ENCODE data around the gene RNASEH2C. TPM values are rescaled to one million over a fixed set of nuclear protein-coding genes. Genes with fewer than 3 reads are reported as not detected.

RNASEH2C gene
- total RNA-seq, 1 donor from 2014 or later = 42.5 TPM

DNA sequence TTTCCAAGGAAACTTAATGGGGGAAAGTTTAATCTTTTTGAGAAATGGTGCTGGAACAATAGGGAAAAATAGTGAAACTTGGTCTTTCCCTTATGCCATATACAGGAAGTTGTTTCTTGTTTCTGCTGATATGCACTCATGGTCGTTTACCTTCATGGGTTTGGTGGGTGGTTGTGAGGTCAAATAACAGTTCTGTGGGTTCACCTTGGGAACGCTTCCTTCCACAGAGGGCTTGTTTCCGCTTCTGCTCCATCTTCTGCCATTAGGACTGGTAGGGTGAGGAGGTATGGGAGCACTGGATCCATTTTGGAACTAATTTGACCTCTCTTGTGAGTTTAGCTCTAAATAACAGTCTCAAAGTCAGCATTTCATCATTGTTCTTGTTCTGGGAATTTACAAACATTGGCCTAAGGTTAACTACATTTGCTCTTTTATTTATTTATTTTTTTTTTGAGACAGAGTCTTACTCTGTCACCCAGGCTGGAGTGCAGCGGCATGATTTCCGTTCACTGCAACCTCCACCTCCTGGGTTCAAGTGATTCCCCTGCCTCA lies 40.3 kb downstream of the RNASEH2C start:
- Histone ChIP-seq H3K36me3 (no peaks in the 10 kb centered on the region), H3K4me1 (no peaks in the 10 kb centered on the region), H3K27ac (no peak overlapping the region), H3K4me3 (no peak overlapping the region), H3K27me3 (no peaks in the 10 kb centered on the region), H3K9me3 (no peaks in the 10 kb centered on the region)
- intact Hi-C loops (cut with DNase I) = no loop called here
- no peak for ATAC-seq
- TF ChIP-seq, protein P1, sequence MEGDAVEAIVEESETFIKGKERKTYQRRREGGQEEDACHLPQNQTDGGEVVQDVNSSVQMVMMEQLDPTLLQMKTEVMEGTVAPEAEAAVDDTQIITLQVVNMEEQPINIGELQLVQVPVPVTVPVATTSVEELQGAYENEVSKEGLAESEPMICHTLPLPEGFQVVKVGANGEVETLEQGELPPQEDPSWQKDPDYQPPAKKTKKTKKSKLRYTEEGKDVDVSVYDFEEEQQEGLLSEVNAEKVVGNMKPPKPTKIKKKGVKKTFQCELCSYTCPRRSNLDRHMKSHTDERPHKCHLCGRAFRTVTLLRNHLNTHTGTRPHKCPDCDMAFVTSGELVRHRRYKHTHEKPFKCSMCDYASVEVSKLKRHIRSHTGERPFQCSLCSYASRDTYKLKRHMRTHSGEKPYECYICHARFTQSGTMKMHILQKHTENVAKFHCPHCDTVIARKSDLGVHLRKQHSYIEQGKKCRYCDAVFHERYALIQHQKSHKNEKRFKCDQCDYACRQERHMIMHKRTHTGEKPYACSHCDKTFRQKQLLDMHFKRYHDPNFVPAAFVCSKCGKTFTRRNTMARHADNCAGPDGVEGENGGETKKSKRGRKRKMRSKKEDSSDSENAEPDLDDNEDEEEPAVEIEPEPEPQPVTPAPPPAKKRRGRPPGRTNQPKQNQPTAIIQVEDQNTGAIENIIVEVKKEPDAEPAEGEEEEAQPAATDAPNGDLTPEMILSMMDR (IDR thresholded peaks at IDR 0.05) = no peak
- no peak for DNase-seq

- ATAC-seq (no peak), DNase-seq (no peak)
- Histone ChIP-seq H3K9me3 (no peaks in the 10 kb centered on the region), H3K4me1 (no peaks in the 10 kb centered on the region), H3K27ac (no peak overlapping the region), H3K27me3 (no peaks in the 10 kb centered on the region), H3K4me3 (no peak overlapping the region), H3K36me3 (no peaks in the 10 kb centered on the region)
- TF ChIP-seq, protein P1 (IDR thresholded peaks at IDR 0.05) = no peak
- intact Hi-C loops (cut with DNase I) = no loop called here
These were observed 47.6 kb downstream of the RNASEH2C start for GRCh38 chr11:65672982-65673381.

GRCh38 chr11:65672180-65672860 lies 48.3 kb downstream of the RNASEH2C start:
- intact Hi-C loops (cut with DNase I) = no loop called here
- ATAC-seq (no peak), DNase-seq (no peak)
- no peak overlapping the region for H3K27ac ChIP-seq
- H3K4me3 ChIP-seq = no peak overlapping the region
- H3K9me3 ChIP-seq = no peaks in the 10 kb centered on the region
- no peaks in the 10 kb centered on the region for H3K4me1 ChIP-seq
- TF ChIP-seq, protein P1 (IDR thresholded peaks at IDR 0.05) = no peak
- no peaks in the 10 kb centered on the region for H3K36me3 ChIP-seq
- no peaks in the 10 kb centered on the region for H3K27me3 ChIP-seq

Other genes with a start within 250 kb of the RNASEH2C start
- gene MALAT1, start 221.8 kb downstream of the RNASEH2C start, total RNA-seq = 11,917 TPM
- gene SCYL1, start 195.7 kb downstream of the RNASEH2C start, total RNA-seq = 74.4 TPM
- gene LTBP3, start 162.4 kb downstream of the RNASEH2C start, total RNA-seq = 128 TPM
- 24.0 TPM for gene ZNRD2, start 150.3 kb downstream of the RNASEH2C start, total RNA-seq
- 44.1 TPM for gene FAM89B, start 148.3 kb downstream of the RNASEH2C start, total RNA-seq
- 88.3 TPM for gene EHBP1L1, start 144.7 kb downstream of the RNASEH2C start, total RNA-seq
- gene KCNK7, start 125.0 kb downstream of the RNASEH2C start, total RNA-seq = 1.3 TPM
- gene MAP3K11, start 106.6 kb downstream of the RNASEH2C start, total RNA-seq = 106 TPM
- 34.0 TPM for gene PCNX3, start 105.0 kb downstream of the RNASEH2C start, total RNA-seq
- gene SIPA1, start 82.7 kb downstream of the RNASEH2C start, total RNA-seq = 86.5 TPM
- 68.2 TPM for gene RELA, start 57.9 kb downstream of the RNASEH2C start, total RNA-seq
- gene KAT5, start 8.5 kb downstream of the RNASEH2C start, total RNA-seq = 77.5 TPM
- gene AP5B1, start 60.2 kb upstream of the RNASEH2C start, total RNA-seq = 35.6 TPM
- gene OVOL1, start 66.3 kb upstream of the RNASEH2C start, total RNA-seq = 2.7 TPM
- not detected for gene SNX32, start 113.2 kb upstream of the RNASEH2C start, total RNA-seq
- 608 TPM for gene CFL1, start 137.4 kb upstream of the RNASEH2C start, total RNA-seq
- 49.4 TPM for gene MUS81, start 139.6 kb upstream of the RNASEH2C start, total RNA-seq
- gene EFEMP2, start 152.0 kb upstream of the RNASEH2C start, total RNA-seq = 62.0 TPM
- gene CTSW, start 159.0 kb upstream of the RNASEH2C start, total RNA-seq = 17.2 TPM
- 35.5 TPM for gene FIBP, start 167.7 kb upstream of the RNASEH2C start, total RNA-seq
- gene CCDC85B, start 169.9 kb upstream of the RNASEH2C start, total RNA-seq = 36.4 TPM
- gene FOSL1, start 179.6 kb upstream of the RNASEH2C start, total RNA-seq = 3.9 TPM
- 34.7 TPM for gene C11orf68, start 198.3 kb upstream of the RNASEH2C start, total RNA-seq
- gene DRAP1, start 198.6 kb upstream of the RNASEH2C start, total RNA-seq = 62.8 TPM
- not detected for gene TSGA10IP, start 224.7 kb upstream of the RNASEH2C start, total RNA-seq
- gene SART1, start 240.9 kb upstream of the RNASEH2C start, total RNA-seq = 53.3 TPM